Activated CD8-positive, alpha-beta memory T cell treated with anti-CD3 and anti-CD28 coated beads for 4 hours (primary cell): ENCODE data around the gene HMX1.

Source experiments
- DNase-seq, 2 donors: peaks; one replicate each; pipeline ENCODE4 v3.0.0-alpha.2; 2020; ENCODE audit warnings: low read depth in 2 of 2

The HMX1 gene

DNA sequence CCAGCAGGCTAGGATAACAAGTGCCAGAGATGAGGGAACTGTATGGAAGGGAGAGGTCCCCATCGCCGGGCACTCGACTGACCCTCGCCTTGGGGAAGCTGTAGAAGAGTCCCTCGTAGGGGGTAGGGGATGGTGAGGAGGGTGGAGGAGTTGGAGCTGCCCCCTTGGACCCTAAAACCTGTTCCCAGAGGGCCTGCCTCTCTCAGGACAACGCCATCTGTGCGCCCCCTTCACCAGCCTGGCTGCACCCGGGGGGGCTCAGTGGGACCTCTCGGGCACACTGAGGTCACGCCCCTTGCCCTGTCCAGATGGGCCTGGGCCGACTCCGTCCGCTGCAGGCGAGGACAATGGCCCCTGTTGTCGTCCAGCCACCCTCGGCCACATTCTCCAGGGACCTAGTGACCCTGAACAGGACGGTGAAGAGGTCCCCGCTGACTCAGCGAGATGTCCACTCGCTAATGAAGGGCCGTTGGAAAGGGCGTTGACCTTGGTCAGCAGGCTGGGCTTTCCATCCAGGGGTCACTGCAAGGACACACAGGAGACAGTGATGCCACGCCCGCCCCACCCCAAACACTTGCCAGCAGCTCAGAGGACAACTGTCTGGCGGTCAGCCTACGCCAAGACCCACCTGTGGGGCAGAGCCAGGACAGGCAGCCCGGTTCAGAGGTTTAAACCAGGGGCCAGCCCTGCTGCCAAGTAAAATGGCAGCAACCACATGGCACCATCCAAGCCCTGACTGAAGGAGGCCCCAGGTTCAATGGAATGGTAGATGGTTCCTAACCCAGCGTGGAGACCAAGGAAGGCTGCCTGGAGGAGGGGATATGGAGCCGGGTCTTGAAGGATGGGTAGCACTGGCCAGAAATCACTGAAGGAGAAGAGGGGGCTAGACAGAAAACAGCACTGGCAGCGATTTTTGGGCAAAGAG lies 51.2 kb downstream of the HMX1 start:
- no peak for DNase-seq

DNA sequence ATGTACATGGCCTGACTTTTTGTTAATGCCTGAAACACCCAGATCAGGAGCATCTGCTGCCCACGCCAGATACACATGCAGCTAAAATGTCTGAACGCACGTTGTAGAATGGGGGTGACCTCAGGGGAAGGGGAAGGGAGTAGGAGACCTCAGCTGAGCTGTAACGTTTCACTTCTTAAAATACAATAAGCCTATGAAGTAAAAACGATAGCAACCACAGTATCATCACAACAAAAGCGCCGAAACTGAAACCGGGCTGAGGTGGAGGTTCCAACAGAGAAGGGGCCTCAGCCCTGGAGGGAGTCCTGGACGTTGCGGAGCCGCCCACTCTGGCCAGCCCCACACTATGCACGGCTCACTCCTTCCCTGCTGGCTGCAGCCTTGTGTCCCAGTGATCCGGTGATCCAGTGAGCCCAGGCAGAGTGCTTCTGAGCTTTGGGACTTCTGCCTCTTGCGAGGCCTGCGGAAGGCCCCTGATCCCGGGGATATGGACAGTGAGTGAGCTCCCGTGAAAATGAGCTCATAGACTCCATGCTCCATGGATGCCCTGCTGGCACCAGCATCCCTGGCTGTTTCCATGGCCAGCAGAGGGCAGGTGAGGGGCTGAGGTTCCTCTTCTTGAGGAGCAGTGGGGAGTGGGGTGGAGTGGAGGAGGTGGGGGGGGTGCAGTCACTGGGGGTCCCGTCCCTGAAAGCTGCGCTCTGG lies 52.0 kb downstream of the HMX1 start:
- no peak for DNase-seq

DNA sequence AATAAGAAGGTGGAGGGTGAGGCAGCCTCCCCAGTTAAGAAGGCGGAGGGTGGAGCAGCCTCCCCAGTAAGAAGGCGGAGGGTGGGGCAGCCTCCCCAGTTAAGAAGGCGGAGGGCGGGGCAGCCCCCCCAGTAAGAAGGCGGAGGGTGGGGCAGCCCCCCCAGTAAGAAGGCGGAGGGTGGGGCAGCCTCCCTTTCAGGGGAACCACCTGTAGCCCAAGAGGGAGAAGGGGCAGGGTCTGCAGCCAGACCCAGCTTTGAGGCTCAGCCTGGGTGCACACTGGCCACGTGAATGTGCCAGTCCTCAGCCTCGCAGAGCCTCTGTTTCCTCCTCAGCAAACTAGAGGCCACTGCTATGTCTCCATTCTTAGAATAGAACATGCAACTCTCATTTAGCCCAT lies 52.6 kb downstream of the HMX1 start:
- no peak for DNase-seq

DNA sequence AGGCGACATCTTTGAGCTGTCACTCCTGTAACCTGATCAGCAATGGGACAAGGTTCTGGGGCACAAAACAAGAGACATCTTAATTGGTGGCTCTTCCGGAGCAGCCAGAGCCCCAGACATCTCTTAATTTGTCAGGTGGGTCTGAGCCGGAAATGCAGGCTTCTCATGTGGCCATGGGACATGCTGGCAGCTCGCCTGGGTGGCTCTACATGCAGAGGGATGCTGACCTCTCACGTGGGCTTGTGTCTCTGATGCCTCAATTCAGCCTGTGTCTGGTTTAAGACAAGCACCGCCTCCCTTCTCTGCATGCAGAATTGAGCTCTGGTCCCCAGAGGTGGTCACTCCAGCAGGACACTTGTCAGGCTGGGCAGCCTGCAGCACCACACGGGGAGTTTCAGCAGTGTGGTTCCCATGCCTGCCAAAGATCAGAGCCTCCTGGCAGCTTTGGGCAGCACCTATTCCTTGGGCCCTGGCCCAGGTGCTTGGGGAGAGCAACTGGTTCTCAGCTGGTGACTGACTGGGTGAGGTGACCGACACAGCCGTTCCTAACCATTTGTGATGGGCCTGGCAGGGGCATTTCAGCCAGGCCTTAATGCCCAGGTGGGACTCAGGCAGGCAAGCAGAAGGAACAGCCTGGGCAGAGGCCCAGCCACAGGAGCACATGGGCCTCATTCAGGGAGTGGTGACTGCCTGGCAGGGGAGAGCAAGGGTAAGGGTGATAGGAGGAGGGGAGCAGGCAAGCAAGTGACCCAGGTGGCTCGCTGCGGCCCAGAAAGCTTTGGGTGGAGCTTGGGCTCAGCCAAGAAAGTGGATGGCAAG lies 53.4 kb downstream of the HMX1 start:
- no peak for DNase-seq

DNA sequence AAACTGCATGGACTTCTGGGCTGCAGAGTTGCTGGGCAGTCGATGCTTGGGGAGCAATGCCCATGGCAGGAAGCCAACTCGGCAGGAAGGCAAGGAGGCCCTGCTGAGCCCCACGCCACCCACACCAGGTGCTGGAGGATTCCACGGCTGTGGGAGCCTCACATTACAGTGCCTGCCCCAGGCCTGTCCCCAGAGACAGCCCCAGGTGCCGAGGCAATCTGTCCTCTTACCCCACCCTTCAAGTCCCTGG lies 53.9 kb downstream of the HMX1 start:
- no peak for DNase-seq

DNA sequence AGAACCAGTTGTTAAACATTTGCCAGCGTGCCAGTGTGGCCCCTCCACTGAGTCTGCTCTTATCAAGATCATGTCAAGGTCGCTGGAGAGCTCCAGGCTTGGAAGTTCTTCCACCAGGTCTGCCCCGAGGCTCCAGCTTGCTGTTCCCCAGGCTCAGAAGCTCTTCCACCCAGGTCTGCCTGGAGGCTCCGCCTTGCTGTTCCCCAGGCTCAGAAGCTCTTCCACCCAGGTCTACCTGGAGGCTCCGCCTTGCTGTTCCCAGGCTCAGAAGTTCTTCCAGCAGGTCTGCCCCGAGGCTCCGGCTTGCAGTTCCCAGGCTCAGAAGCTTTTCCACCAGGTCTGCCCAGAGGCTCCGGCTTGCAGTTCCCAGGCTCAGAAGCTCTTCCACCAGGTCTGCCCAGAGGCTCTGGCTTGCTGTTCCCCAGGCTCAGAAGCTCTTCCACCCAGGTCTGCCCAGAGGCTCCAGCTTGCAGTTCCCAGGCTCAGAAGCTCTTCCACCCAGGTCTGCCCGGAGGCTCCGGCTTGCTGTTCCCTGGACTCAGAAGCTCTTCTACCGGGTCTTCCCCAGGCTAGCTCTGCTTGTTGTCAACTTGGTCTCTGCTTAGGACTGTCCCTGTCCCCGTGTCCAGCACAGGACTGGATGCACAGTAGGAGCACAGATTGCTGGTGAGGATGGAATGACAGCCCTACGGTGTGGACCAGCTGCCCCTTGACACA lies 54.4 kb downstream of the HMX1 start:
- no peak for DNase-seq
